GM18520 (cell line): Measurements from ENCODE around the gene NR4A2.

Source experiments
- ATAC-seq: cut with Tn5 transposase; IDR thresholded peaks from one replicate; pipeline ENCODE4 v1.9.1; 2021; ENCODE audit not compliant: unreplicated experiment

Gene NR4A2

DNA sequence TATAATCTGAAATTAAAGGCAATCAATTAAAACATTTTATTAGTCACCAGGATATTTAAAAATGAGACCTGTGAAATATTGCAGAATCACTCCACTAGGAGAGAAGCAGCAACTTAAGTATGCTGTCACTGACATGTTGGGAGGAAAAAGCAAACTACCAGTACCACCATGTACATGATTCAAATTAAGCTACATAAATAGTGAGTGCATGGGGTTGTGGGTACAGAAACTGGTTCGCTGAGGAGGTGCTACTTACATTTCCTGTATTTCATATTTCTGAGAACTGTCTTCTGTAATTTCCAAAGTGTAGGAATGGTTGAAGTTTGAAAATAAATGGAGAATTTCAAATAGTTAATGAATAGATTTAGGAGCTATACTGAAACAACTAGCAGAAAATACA is 7.9 kb upstream of the NR4A2 start:
- ATAC-seq = peak; percentile 21

DNA sequence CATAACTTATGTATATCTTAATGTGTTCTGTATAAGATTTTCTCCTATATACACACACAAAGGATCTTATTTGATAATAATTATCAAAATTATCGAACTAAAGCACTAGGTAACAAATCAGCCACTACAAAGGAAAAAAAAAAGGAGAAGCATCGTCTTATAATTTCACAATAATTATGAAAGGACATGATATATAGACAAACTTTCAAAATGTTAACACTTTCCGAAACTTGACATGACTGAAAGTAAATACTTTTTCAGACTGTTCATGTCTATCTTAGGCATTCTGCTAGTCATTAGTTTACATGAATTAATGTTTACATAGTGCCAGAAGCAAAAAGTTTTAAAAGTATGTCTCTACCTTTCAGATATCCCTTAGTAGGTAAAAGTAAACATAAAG is 7.3 kb upstream of the NR4A2 start:
- ATAC-seq = no peak

DNA sequence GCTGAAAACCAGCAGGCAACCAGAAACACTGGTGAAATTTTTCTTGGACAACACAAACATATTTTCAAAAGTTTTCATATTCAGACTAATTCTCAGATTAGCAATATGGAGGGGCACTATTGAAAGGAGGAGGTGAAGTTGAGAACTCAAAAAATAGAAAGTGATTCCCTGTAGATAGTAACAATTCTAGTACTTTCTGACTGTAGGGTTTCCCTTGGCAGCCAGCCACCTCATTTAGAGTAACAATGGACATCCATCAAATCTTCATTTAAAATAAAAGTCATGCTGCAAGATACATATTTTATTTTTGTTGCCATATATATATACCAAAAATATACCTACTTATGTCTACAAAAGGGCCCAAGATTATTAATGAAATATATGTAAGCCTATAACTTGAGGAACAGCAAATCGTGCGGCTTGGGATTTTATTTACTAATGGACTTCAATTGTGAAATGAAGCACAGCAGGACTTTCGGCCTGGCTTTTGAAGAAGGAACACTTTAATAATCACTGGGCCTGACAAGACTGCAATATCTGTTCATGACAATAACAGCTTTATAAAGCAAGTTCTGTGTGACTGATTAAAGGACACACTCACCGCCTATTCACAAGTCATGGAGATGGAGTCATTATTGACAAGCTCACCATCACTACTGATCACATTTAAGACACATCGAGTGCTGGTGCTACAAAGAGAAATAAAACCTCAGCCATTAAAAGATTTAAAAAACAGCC is 6.8 kb upstream of the NR4A2 start:
- ATAC-seq = no peak

DNA sequence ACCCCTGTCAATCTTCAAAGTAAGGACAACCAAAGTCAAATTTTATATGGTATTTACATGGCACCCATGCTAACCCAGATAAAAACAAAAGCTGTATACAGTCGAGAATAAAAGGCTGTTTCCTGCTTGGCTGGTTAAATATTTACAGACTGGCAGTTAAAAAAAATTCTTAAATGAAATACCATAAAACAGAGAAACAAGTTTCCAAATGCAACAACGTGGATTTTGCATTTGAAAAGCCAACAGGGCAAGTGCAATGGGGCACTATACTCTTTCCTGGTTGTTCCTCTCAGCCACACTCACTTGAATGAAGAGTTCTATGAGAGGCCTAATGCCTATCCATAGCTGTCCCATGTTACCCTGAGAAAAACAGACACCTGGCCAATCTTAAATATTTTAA is 6.1 kb upstream of the NR4A2 start:
- no peak for ATAC-seq

DNA sequence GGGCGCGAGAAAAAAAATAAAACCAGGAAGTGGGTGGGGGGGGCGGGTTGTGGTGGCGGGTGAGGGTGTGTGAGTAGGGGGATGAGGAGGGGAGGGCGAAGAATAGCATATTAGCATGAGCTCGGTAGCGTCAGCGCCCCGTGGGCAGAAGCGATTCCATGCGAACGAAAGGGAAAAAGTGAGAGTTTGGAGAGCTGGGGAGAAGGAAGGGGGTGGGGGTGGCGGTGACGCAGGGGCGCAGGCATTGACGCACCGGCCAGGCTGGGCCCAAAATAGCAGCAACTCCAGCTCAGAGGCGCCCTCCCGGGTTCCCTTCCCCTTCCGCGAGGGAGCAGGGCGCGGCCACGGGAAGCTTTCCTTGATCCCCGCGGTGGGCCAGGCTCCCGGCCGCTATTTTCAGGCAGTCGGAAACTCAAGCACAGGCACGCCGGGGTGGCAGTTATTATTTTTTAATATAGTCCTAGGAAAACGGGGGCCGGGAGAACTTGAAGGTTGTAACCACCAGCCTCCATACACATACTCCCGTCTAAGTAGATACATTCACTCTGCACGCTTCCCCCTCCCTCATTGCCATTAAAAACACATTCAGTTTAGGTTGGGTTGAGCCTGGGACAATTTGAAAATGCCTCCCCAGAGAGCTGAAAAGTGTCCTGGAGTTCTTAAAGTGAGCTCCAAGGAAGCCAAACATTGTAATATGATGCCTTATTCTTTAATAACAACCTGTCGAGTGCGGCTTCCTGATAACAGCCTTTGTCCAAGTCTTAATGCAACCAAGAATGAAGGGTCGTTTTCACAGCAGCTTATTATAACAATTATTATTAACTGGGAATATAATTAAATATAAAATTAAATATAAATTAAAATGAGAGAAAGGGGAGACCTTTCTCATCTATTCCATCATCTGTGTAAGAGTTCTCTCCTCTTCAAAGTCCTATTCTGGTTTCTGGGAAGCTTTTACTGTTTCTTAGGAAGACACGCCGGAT is 2.3 kb upstream of the NR4A2 start:
- no peak for ATAC-seq

DNA sequence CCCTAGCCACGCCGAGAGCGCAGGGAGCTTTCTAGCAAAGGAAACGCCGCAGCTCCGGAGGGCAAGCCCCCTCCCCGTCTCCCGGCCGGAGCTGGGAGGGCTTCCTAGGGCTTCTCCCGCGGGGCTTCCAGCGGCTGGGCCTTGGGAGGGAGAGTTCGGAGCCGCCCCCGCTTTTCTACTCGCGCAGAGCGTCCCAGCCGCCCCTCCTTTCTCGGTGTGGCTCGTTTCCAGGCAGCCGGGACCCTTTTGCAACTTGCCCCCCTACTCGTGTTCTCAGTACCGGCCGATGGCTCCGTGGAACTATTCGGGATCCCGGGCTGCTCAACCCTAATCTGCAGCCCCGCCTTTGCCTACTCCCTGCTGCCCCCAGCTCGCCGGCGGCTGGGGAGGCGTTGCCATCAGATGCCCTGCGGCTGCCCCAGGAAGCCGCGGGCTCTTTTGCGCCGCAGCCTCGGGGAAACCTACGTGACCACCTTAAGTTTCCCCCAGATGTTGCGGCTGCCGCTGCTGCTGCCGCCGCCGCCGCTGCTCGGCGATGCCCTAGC is 1.5 kb upstream of the NR4A2 start:
- ATAC-seq = peak; percentile 30

DNA sequence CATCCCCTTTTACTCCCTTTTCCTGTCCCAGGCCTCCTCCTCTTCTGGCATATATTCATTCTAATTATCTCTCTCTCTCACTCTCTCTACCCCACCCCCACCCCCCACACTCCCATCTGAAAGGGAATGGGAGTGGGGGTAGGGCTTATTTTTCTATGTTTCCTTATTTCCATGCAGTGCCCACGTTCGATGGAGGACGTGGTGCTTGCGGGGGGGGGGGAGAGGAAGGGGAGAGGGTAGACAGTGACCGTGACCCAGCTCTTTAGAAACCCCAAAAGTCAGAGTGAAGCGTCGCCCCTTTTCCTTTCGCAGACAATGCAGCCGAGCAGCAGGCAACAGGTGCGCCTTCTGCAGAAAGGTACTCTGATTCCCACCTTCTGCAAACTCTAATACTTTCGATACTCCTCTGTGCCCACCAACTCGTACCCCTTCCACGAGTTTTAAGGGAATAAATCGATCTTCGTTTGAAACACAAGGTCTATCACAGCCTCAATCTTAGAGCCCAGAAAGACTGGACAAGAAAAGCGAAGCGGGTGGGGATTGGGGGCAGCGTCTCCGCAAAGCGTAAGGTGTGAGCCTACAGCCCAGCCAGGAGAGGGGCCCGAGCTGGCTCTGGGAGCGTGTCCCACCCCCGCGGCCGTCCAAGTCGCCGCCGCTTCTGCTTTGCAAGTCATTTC is 891 bp upstream of the NR4A2 start:
- ATAC-seq = no peak

DNA sequence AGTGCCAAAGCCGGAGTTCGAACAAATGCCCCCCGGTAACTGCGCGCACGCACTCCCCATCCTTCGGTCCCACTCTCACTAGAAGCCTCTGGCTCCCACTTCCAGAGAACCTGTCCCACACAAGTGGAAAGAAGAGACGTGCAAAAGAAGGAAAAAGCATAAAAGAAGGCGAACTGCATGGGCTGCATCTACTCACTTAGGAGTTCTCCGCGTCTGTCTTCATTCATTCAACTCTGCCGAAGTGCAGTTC is 312 bp downstream of the NR4A2 start:
- no peak for ATAC-seq

DNA sequence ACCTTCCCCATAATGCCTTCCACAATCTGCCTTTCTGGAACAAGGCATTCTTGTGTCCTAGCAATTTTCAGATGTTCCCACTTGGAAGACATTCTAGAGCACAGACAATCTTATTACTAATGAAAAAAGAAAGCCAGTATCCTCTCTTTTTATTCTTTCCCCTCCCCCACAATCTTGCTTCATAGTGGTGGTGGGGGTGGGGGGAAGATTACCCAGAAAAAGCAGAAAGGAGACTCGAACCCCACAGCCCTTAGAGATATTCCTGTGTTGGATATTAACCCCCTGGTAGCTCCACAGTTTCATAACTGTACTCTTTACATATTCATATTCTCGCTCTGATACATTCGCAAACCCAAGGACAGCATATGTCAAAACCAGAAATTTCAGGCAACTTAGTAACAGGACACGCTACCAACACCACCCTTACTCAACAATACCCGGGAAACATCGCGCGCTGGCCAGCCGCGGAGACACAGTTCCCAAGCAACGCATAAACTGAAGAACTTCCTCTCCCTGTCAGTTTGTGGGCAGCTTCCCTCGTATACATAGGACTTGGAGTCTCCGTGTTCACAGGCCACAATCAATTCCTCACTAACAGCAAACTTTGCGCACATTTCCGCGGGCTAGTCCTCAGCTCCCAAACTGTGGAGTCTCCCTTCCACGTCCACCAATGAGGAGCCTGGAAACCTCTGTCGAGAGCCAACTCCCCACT is 793 bp downstream of the NR4A2 start:
- ATAC-seq = no peak

DNA sequence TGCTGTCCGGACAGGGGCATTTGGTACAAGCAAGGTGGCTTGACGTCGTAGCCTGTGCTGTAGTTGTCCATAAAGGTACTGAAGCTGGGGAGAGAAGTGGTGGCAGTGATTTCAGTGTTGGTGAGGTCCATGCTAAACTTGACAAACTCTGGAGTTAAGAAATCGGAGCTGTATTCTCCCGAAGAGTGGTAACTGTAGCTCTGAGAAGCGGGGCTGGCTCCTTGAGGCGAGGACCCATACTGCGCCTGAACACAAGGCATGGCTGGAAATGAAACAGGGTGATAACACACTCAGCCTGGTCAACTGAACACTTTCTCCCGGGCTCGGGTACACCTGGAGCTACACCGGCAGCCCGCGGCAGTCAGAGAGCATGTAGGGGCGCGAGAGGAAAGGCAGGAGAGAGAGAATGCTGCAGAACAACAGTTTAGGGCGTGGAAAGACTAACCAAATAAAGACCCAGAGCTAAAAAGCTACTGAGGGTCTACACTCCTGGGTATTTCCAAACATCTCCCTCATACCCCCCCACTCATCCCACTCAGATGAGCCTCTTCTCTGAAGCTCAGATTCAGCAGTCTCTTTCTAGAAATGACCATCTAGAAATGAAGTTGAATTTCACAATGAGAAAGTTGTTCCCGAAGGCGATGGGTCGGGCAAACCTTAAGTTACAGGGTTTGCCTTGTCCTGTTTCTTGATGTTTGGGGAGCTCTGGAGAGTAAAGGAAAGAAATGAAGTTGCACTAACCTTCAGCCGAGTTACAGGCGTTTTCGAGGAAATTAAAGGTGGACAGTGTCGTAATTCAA is 2.4 kb downstream of the NR4A2 start:
- ATAC-seq = no peak

DNA sequence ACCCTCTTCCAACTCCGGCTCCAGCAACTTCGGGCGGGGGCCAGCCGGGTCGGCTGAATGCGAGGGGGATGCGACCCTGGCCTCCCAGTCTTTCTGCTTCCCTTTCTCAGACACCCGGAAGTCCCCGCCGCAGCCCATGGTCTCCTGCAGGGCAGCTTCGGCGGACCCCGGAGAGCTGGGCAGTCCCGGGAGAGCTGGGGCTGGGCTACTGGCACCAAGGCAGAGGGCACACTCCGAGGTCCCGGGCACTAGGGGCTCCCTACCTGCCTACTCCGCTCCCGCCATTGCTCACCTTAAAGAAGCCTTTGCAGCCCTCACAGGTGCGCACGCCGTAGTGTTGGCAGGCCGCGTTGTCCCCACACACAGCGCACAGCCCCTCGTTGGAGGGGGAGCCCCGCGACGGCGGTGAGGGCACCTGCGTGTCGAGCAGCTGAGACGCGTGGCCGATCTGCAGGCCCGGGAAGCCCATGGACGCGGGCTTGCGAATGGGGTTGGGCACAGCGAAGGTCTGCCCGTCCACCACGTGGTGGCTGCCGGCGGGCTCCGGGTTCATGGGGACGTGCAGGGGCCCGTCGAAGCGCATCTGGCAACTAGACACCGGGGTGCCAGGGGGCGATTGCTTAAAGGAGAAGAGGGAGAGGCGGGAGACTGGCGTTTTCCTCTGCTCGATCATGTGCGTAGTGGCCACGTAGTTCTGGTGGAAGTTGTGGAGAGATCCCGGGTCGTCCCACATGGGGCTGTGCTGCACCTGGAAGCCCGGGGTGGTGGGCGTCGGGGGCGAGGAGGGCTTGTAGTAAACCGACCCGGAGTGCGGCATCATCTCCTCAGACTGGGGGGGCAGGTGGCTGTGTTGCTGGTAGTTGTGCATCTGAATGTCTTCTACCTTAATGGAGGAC is 3.2 kb downstream of the NR4A2 start:
- no peak for ATAC-seq

DNA sequence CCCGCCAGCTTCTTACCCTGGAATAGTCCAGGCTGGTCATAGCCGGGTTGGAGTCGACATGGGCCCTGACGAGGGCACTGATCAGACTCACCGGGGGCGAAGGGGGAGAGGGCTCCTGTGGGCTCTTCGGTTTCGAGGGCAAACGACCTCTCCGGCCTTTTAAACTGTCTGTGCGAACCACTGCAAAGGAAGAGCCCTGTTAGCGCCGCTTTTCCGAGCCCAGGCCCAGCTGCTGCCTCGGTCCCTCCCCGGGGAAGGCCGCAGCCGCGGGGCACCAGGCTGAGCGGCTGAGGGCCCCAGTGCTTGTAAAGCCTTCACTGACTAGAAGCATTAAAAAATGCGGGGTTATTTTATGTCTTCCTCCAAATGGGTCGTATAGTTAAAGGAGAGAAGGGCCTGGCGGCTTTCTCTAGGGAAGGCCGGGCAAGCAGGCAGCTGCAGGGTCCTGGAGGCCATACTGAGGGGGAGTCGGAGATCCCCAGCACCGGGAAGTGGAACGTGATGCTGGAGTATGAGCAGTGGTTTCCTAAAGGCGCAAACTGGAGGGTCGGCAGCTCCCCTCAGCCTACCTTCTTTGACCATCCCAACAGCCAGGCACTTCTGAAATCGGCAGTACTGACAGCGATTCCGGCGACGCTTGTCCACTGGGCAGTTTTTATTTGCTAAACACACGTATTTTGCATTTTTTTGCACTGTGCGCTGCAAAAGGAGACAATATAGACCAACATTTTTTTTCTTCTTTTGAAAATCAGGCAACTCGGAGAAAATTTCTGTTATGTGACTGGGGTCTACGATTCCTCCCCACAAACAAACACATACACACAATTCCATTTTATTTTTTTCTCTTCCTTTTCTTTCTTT is 4.5 kb downstream of the NR4A2 start:
- ATAC-seq = no peak

DNA sequence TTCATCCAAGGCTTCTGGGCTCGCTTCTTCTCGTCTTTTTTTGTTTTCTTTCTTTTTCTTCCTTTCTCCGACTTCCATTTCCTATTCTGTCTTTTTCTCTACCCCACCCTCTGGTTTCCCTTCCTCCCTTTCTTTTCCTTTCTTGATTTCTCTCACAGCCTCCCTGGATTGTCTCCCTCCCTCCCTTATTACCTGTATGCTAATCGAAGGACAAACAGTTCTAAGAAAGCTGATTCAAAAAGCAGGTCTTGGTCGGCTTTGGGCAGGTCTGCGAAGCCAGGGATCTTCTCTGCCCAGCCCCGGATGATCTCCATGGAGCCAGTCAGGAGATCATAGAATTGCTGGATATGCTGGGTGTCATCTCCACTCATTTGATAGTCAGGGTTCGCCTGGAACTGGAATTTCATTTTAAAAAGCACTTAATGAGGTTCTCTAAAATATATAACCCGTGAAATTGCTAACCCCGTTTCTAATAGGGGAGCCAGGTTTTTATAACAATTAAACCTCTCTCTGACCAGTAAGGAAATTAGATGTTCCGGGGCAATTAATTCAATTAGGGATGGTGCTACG is 5.9 kb downstream of the NR4A2 start:
- no peak for ATAC-seq

DNA sequence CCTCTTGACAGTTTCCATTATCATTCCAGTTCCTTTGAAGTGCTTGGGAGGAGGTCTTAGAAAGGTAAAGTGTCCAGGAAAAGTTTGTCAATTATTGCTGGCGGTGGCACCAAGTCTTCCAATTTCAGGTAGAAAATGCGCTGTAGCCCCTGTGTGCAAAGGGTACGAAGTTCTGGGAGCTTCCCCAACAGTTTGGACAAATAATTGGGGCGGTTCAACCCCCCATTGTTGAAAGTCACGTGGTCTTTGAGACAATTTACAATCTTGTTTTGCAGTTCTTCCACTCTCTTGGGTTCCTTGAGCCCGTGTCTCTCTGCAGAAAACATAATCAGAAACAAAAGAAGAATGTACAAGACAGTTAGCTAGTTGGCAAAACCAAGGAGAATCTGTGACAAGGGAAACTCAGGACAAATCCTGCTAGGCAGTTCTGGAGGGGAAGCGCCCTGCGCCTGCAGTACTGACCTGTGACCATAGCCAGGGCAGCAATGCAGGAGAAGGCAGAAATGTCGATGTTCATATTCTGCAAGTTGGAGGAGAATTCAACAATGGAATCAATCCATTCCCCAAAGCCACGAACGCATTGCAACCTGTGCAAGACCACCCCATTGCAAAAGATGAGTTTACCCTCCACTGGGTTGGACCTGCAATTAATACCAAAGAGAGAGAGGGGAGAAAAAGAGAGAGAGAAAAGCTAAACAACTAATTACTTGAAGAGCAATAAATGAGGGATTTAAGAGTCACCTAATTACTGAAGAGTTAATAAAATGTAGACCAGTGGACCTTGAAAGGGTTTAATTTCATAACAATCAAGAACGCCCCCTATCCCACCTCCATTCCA is 6.6 kb downstream of the NR4A2 start:
- no peak for ATAC-seq

DNA sequence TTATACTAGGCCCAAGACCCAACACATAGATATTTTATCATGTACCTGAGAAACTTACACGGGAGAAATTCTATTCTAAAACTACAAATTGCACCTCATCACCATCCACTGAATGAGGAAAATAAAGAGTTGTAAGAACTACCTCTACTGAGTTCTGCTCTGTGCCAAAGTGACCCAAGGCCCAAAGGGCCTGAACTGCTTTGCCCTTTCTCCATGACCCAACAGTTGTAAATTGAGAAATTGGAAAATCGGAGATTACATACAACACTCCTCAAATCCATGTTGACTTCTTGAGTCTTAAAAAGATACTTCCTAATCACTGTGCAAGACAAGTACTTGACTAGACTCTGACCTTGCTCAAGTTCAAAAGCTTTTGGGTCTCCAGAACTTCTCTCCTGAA is 8.8 kb downstream of the NR4A2 start:
- no peak for ATAC-seq

DNA sequence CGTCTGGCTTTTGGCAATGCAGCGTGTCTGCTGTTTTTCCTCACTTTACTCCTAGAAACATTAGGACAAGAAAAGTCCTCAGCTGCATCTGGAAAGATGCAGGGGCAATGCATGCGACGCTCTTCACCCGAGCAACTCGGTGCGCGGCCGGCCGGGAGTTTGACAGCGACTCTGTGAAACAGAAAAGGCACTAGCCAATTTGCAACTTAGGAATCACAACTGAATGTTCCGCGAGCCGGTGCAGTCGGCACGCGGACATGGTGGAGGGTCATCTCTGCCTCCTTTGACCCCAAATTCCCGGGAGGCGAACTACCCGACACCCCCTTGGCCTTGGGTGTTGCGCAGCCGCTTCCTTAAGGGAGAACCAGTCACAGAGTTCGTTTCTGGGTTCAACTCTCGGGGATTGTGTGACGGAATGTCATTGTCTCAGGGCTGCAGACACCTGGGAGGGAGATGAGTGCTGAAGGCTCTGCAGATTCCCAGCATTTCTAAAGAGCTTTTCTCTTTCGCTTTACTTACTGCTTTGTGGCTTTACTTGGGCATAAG is 9.8 kb downstream of the NR4A2 start:
- ATAC-seq = no peak
